A549 (cell line): Measurements from ENCODE around the gene SLC4A4. TPM values are rescaled to one million over a fixed set of nuclear protein-coding genes. Genes with fewer than 3 reads are reported as not detected.
A peak's percentile ranks its signal among the peaks of the same experiment; 100 is the strongest.

ENCODE experiments used
- ATAC-seq, 2 experiments: fragments of 200-7000 bp in 1 of 2; fragments of >200 bp in 1 of 2; cut with Nextera tagmentation in 1 of 2; cut with Tn5 transposase in 1 of 2; 3 replicates each; pipeline versions ENCODE4 v1.8.0 to v1.9.1; 2018 to 2020; ENCODE audit warnings: mild to moderate bottlenecking in 1 of 2, moderate library complexity in 1 of 2
- CTCF ChIA-PET: fragments of 300-600 bp; sonication (Branson Sonifier 250); formaldehyde crosslinking; extraction: SDS; loops from one replicate; lab custom pipeline; 2021; ENCODE audit warnings: antibody characterized with exemption, inconsistent platforms; lab: Yijun Ruan, JAX
- POLR2A ChIA-PET: fragments of 350-600 bp; formaldehyde crosslinking; extraction: SDS; loops from one replicate; lab custom pipeline; 2021; ENCODE audit warnings: antibody characterized with exemption, inconsistent platforms; lab: Yijun Ruan, JAX
- DNase-seq, 2 experiments: peaks; one replicate each; pipeline versions ENCODE4 v3.0.0 to v3.0.0-alpha.2; 2011 to 2016; ENCODE audit warnings: low read depth in 1 of 2, low spot score in 1 of 2
- FAIRE-seq: peaks from 2 replicates; lab custom pipeline; 2011; peaks lifted over from hg19 to GRCh38; lab: Jason Lieb, UNC
- H3K27ac ChIP-seq, 2 experiments: fragments of >200 bp; sonication (Bioruptor Twin); formaldehyde crosslinking; 3 replicates each; pipeline ENCODE4 v1.5.1; 2016 to 2017
- H3K4me1 ChIP-seq: fragments of >200 bp; sonication (Bioruptor Twin); formaldehyde crosslinking; 3 replicates; pipeline ENCODE4 v1.6.1; 2016
- H3K4me2 ChIP-seq: fragments of >200 bp; sonication (Bioruptor Twin); formaldehyde crosslinking; 3 replicates; pipeline ENCODE4 v1.6.1; 2016
- H3K4me3 ChIP-seq: fragments of >200 bp; sonication (Bioruptor Twin); formaldehyde crosslinking; 3 replicates; pipeline ENCODE4 v1.5.1; 2016
- H3K9me3 ChIP-seq: fragments of >200 bp; sonication (Bioruptor Twin); formaldehyde crosslinking; 3 replicates; pipeline ENCODE4 v1.6.1; 2016
- CBX2 ChIP-seq: fragments of 200-600 bp; sonication (generic); IDR thresholded peaks from 2 replicates; pipeline ENCODE4 v1.6.1; 2016; ENCODE audit warnings: low read depth, mild to moderate bottlenecking, borderline replicate concordance
- CEBPB ChIP-seq, 2 experiments: fragments of >200 bp in 1 of 2; sonication (Bioruptor Twin) in 1 of 2; formaldehyde crosslinking in 1 of 2; IDR thresholded peaks; 2 replicates each; pipeline ENCODE4 v1.6.1; 2012 to 2016
- CHD2 ChIP-seq: fragments of 150-350 bp; IDR thresholded peaks from 2 replicates; pipeline ENCODE4 v1.6.1; 2014; ENCODE audit warnings: low read length; ENCODE audit not compliant: partially characterized antibody
- EP300 ChIP-seq, 2 experiments: fragments of >200 bp; sonication (Bioruptor Twin); formaldehyde crosslinking; IDR thresholded peaks; 2 replicates in 1 of 2; 3 replicates in 1 of 2; pipeline ENCODE4 v1.6.1; 2016 to 2017
- ESRRA ChIP-seq: fragments of 150-350 bp; IDR thresholded peaks from 2 replicates; pipeline ENCODE4 v1.6.1; 2014; ENCODE audit warnings: mild to moderate bottlenecking, low read length, borderline replicate concordance
- FOSB ChIP-seq: fragments of 250-450 bp; sonication (Bioruptor Pico); IDR thresholded peaks from 2 replicates; pipeline ENCODE4 v1.5.0; 2020; ENCODE audit warnings: mild to moderate bottlenecking, moderate library complexity
- FOSL2 ChIP-seq, 2 experiments: fragments of 450-650 bp in 1 of 2; fragments of >200 bp in 1 of 2; sonication (Bioruptor Twin) in 1 of 2; formaldehyde crosslinking; IDR thresholded peaks; 2 replicates each; pipeline versions ENCODE4 v1.5.0 to v1.6.1; 2016 to 2020; ENCODE audit warnings: mild to moderate bottlenecking in 1 of 2, moderate library complexity in 1 of 2
- HEYL ChIP-seq: fragments of 250-450 bp; sonication (Bioruptor Pico); IDR thresholded peaks from 2 replicates; pipeline ENCODE4 v1.8.0; 2021; ENCODE audit warnings: mild to moderate bottlenecking, moderate library complexity
- HOXA7 ChIP-seq: fragments of 250-450 bp; sonication (Bioruptor Pico); IDR thresholded peaks from 2 replicates; pipeline ENCODE4 v1.5.0; 2020; ENCODE audit warnings: mild to moderate bottlenecking, moderate library complexity
- JUNB ChIP-seq: fragments of >200 bp; sonication (Bioruptor Twin); formaldehyde crosslinking; IDR thresholded peaks from 2 replicates; pipeline ENCODE4 v1.6.1; 2016
- KDM5A ChIP-seq: fragments of 200-600 bp; sonication (generic); IDR thresholded peaks from 2 replicates; pipeline ENCODE4 v1.6.1; 2016; ENCODE audit warnings: antibody characterized with exemption, mild to moderate bottlenecking
- MAFK ChIP-seq: fragments of 450-650 bp; IDR thresholded peaks from 2 replicates; pipeline ENCODE4 v1.6.1; 2014; ENCODE audit not compliant: partially characterized antibody
- MAZ ChIP-seq: fragments of 150-350 bp; IDR thresholded peaks from 2 replicates; pipeline ENCODE4 v1.6.1; 2014; ENCODE audit warnings: antibody characterized with exemption, low read depth, low read length, borderline replicate concordance
- MYC ChIP-seq: IDR thresholded peaks from 2 replicates; pipeline ENCODE4 v1.6.1; 2012; ENCODE audit warnings: mild to moderate bottlenecking, inconsistent platforms, low read length, improper control_type of control experiment, borderline replicate concordance
- PHF8 ChIP-seq: fragments of 200-600 bp; sonication (generic); IDR thresholded peaks from 2 replicates; pipeline ENCODE4 v1.6.1; 2016; ENCODE audit warnings: low read depth, mild to moderate bottlenecking, antibody characterized with exemption, moderate library complexity, borderline replicate concordance
- POLR2A ChIP-seq: IDR thresholded peaks from 2 replicates; pipeline ENCODE4 v1.6.1; 2012; ENCODE audit warnings: mild to moderate bottlenecking, low read length
- RARB ChIP-seq: fragments of 250-450 bp; sonication (Bioruptor Pico); IDR thresholded peaks from 2 replicates; pipeline ENCODE4 v1.8.0; 2021; ENCODE audit warnings: mild to moderate bottlenecking, moderate library complexity
- RCOR1 ChIP-seq: fragments of 150-350 bp; IDR thresholded peaks from 2 replicates; pipeline ENCODE4 v1.6.1; 2014; ENCODE audit warnings: antibody characterized with exemption, low read length, low read depth
- RFX5 ChIP-seq: fragments of 450-650 bp; IDR thresholded peaks from 2 replicates; pipeline ENCODE4 v1.7.1; 2014; ENCODE audit warnings: antibody characterized with exemption, mild to moderate bottlenecking, moderate library complexity
- RNF2 ChIP-seq: fragments of 200-600 bp; sonication (generic); IDR thresholded peaks from 2 replicates; pipeline ENCODE4 v1.6.1; 2016; ENCODE audit warnings: low read depth, mild to moderate bottlenecking, antibody characterized with exemption, moderate library complexity, borderline replicate concordance
- SMC3 ChIP-seq: fragments of >200 bp; sonication (Bioruptor Twin); formaldehyde crosslinking; IDR thresholded peaks from 3 replicates; pipeline ENCODE4 v1.6.1; 2018; ENCODE audit warnings: inconsistent platforms
- ZC3H11A ChIP-seq: fragments of 450-650 bp; IDR thresholded peaks from 2 replicates; pipeline ENCODE4 v1.6.1; 2014; ENCODE audit warnings: antibody characterized with exemption, mild to moderate bottlenecking
- WGBS: methylation state at CpG from one replicate; pipeline ENCODE4 v1.1.6; 2017; ENCODE audit errors: missing lambda C conversion rate; 5-methylcytosine and 5-hydroxymethylcytosine counted together
- polyA plus RNA-seq, 4 experiments: library from polyadenylated mRNA; depleted of rRNA in 3 of 4; stranded (reverse); fragments of >200 nt; fragmentation: RNase III in 1 of 4; extraction: RNeasy Plus Mini Kit Qiagen cat#74134 plus additional on column Dnase treatment in 1 of 4; gene quantifications; 2 replicates in 3 of 4; 3 replicates in 1 of 4; pipeline ENCODE4 v1.2.3, GENCODE V29; 2011 to 2017
- TF ChIP-seq, protein P1 (sequence below): fragments of >200 bp; sonication (Bioruptor Twin); formaldehyde crosslinking; IDR thresholded peaks from 3 replicates; pipeline ENCODE4 v1.6.1; 2016
- TF ChIP-seq, protein P2 (sequence below): IDR thresholded peaks from 2 replicates; pipeline ENCODE4 v1.6.1; 2012

Gene SLC4A4
- polyA plus RNA-seq, 2 of the 4 experiments (the other 2 are of a cell fraction), result 1.8 to 2.9 TPM

DNA sequence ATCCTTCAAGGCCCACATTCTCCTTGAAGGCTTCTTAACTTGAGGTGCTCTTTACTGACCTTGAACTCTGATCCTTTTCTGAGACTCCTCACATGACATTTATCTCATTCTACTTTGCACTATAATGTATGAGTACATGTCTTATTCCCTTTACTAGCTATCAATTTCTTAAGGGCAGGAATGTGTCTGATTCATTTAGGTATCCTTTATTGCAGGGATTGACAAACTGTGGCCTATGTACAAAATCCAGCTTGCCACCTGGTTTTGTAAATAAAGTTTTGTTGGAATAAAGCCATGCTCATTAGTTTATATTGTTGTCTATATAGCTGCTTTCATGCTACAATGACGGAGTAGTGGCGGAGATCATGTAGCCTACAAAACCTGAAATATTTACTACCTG, 36.7 kb downstream of the SLC4A4 start:
- WGBS, result 93% methylated on average over 2 of the region's 2 CpGs
- ChIA-PET POLR2A (no interaction called here), CTCF (no interaction called here)
- no peaks in the 10 kb centered on the region for H3K9me3 ChIP-seq
- DNase-seq (no peak), ATAC-seq (no peak), FAIRE-seq (no peak)
- TF ChIP-seq HOXA7 (CRISPR knock-in tag), result no peak
- TF ChIP-seq MAZ, result no peak
- TF ChIP-seq FOSB (CRISPR knock-in tag), result no peak
- TF ChIP-seq KDM5A, result no peak
- no peak for TF ChIP-seq MAFK
- no peak for TF ChIP-seq RFX5
- TF ChIP-seq HEYL (CRISPR knock-in tag), result no peak
- no peak for TF ChIP-seq RCOR1
- no peak for TF ChIP-seq CEBPB (IDR thresholded peaks at IDR 0.05)
- TF ChIP-seq CBX2, result no peak
- TF ChIP-seq, protein P1, sequence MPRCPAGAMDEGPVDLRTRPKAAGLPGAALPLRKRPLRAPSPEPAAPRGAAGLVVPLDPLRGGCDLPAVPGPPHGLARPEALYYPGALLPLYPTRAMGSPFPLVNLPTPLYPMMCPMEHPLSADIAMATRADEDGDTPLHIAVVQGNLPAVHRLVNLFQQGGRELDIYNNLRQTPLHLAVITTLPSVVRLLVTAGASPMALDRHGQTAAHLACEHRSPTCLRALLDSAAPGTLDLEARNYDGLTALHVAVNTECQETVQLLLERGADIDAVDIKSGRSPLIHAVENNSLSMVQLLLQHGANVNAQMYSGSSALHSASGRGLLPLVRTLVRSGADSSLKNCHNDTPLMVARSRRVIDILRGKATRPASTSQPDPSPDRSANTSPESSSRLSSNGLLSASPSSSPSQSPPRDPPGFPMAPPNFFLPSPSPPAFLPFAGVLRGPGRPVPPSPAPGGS, result no peak
- no peak for TF ChIP-seq EP300 (IDR thresholded peaks at IDR 0.05)
- TF ChIP-seq RNF2, result no peak
- no peak overlapping the region for H3K27ac ChIP-seq
- H3K4me2 ChIP-seq, result no peak overlapping the region
- peaks cover 13% of the 10 kb centered on the region; the same call in 2 of the 3 replicates for H3K4me1 ChIP-seq
- no peak overlapping the region for H3K4me3 ChIP-seq

DNA sequence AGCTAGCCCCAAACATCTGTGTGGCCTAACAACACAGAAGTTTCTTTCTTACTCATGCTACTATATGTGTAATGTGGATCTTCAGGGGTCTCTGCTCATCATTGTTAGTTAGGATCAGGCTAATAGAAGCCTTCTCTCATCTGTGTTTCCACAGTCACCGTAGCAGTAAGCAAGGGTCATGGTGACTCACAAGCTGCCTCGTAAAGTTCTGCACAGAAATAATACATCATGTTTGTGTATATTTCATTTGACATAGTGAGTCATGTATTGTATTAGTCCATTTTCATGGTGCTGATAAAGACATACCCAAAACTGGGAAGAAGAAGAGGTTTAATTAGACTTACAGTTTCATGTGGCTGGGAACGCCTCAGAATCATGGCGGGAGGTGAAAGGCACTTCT, 38.7 kb downstream of the SLC4A4 start:
- Histone ChIP-seq H3K4me1 (peaks cover 22% of the 10 kb centered on the region), H3K4me2 (peak overlapping the region; percentile 13; the same call in 1 of the 3 replicates), H3K4me3 (no peak overlapping the region), H3K9me3 (no peaks in the 10 kb centered on the region), H3K27ac (0 out of 6 replicates have a peak overlapping the region, but pooled peaks of 1 of the 2 experiments have one; percentile 41)
- POLR2A ChIA-PET, result no interaction called here
- CTCF ChIA-PET, result no interaction called here
- FAIRE-seq (no peak), ATAC-seq (peak; percentile 77 to 82; a peak in 5 of 6 replicates), DNase-seq (peak; percentile 2 to 42)
- TF ChIP-seq ZC3H11A (no peak), PHF8 (no peak), FOSL2 (IDR thresholded peaks at IDR 0.05) (peak; percentile 62; the same call in 1 of the 2 replicates), FOSL2 (CRISPR knock-in tag; IDR thresholded peaks at IDR 0.05) (peak; percentile 77), ESRRA (no peak), RFX5 (no peak), JUNB (peak; percentile 72; the same call in 1 of the 2 replicates)
- TF ChIP-seq, protein P2, sequence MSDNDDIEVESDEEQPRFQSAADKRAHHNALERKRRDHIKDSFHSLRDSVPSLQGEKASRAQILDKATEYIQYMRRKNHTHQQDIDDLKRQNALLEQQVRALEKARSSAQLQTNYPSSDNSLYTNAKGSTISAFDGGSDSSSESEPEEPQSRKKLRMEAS, result no peak
- WGBS, result 52% methylated on average over 4 of the region's 4 CpGs

DNA sequence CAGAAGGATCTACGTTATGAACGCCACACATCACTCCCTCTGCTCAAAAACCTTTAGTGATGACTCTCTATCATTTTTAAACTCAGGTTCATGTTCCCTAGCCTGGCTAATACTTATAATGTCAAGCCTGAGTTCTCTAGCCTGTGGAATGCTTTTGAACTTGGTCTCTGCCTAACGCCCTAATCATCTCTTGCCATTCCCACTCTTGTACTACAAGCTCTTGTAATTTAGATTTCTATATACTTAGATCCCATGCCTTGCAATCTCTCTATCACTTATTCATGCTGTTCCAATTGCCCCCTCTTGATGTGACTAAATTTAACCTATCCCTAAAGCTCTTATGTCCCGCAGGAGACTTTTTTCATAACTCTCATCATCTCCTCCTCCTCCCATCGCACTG, 40.3 kb downstream of the SLC4A4 start:
- no peak for TF ChIP-seq MYC
- no peak for TF ChIP-seq POLR2A
- no peak for TF ChIP-seq CEBPB (IDR thresholded peaks at IDR 0.05)
- no peak for TF ChIP-seq RARB (CRISPR knock-in tag)
- TF ChIP-seq CHD2, result no peak
- TF ChIP-seq SMC3, result no peak
- TF ChIP-seq FOSB (CRISPR knock-in tag), result no peak
- FAIRE-seq (no peak), ATAC-seq (no peak), DNase-seq (no peak)
- H3K4me1 ChIP-seq, result peaks cover 35% of the 10 kb centered on the region
- WGBS, result 91% methylated on average over 5 of the region's 5 CpGs
- CTCF ChIA-PET, result no interaction called here
- H3K27ac ChIP-seq, result no peak overlapping the region
- POLR2A ChIA-PET, result no interaction called here
- H3K9me3 ChIP-seq, result no peaks in the 10 kb centered on the region
- H3K4me3 ChIP-seq, result no peak overlapping the region
- H3K4me2 ChIP-seq, result no peak overlapping the region
